ENCODE results near the gene RAB7A. TPM values are rescaled to one million over a fixed set of nuclear protein-coding genes. Genes with fewer than 3 reads are reported as not detected.

Gene RAB7A
- total RNA-seq, 1 experiment from 2014 or later, result 491 TPM

- DNase-seq, result no peak
- TF ChIP-seq CTCF (IDR thresholded peaks at IDR 0.05; ENCODE audit: unreplicated experiment), result no peak
- CTCF ChIA-PET, result no interaction called here
- Mint-ChIP-seq H3K4me1 (ENCODE audit: low read depth, unreplicated experiment) (no peaks in the 10 kb centered on the region), H3K27ac (ENCODE audit: unreplicated experiment) (no peak overlapping the region), H3K36me3 (ENCODE audit: insufficient read depth, unreplicated experiment) (peaks cover 7% of the 10 kb centered on the region), H3K9me3 (ENCODE audit: low read depth, unreplicated experiment) (peaks cover 34% of the 10 kb centered on the region), H3K4me3 (ENCODE audit: low read depth, unreplicated experiment) (no peak overlapping the region), H3K27me3 (ENCODE audit: unreplicated experiment) (no peaks in the 10 kb centered on the region)
- intact Hi-C loops (cut with micrococcal nuclease; ENCODE audit: unreplicated experiment), result no loop called here
- no TSS peak for BruUV-seq (replicated peaks)
These were observed 129.6 kb downstream of the RAB7A start for GRCh38 chr3:128855569-128855968.

GRCh38 chr3:128858167-128858566, 132.2 kb downstream of the RAB7A start:
- Mint-ChIP-seq H3K4me1 (ENCODE audit: low read depth, unreplicated experiment) (no peaks in the 10 kb centered on the region), H3K27ac (ENCODE audit: unreplicated experiment) (no peak overlapping the region), H3K9me3 (ENCODE audit: low read depth, unreplicated experiment) (peaks cover 37% of the 10 kb centered on the region), H3K4me3 (ENCODE audit: low read depth, unreplicated experiment) (no peak overlapping the region), H3K36me3 (ENCODE audit: insufficient read depth, unreplicated experiment) (peaks cover 7% of the 10 kb centered on the region), H3K27me3 (ENCODE audit: unreplicated experiment) (no peaks in the 10 kb centered on the region)
- CTCF ChIA-PET, result no interaction called here
- no peak for TF ChIP-seq CTCF (IDR thresholded peaks at IDR 0.05; ENCODE audit: unreplicated experiment)
- BruUV-seq (replicated peaks), result no TSS peak
- intact Hi-C loops (cut with micrococcal nuclease; ENCODE audit: unreplicated experiment), result no loop called here
- DNase-seq, result no peak

GRCh38 chr3:128859630-128860029, 133.6 kb downstream of the RAB7A start:
- Mint-ChIP-seq H3K27me3 (ENCODE audit: unreplicated experiment) (no peaks in the 10 kb centered on the region), H3K4me1 (ENCODE audit: low read depth, unreplicated experiment) (no peaks in the 10 kb centered on the region), H3K4me3 (ENCODE audit: low read depth, unreplicated experiment) (no peak overlapping the region), H3K36me3 (ENCODE audit: insufficient read depth, unreplicated experiment) (peaks cover 7% of the 10 kb centered on the region), H3K9me3 (ENCODE audit: low read depth, unreplicated experiment) (peaks cover 27% of the 10 kb centered on the region), H3K27ac (ENCODE audit: unreplicated experiment) (no peak overlapping the region)
- CTCF ChIA-PET, result no interaction called here
- DNase-seq, result no peak
- intact Hi-C loops (cut with micrococcal nuclease; ENCODE audit: unreplicated experiment), result no loop called here
- no peak for TF ChIP-seq CTCF (IDR thresholded peaks at IDR 0.05; ENCODE audit: unreplicated experiment)
- BruUV-seq (replicated peaks), result no TSS peak

GRCh38 chr3:128861491-128861890, 135.5 kb downstream of the RAB7A start:
- Mint-ChIP-seq H3K4me1 (ENCODE audit: low read depth, unreplicated experiment) (no peaks in the 10 kb centered on the region), H3K9me3 (ENCODE audit: low read depth, unreplicated experiment) (peaks cover 26% of the 10 kb centered on the region), H3K4me3 (ENCODE audit: low read depth, unreplicated experiment) (no peak overlapping the region), H3K27me3 (ENCODE audit: unreplicated experiment) (no peaks in the 10 kb centered on the region), H3K27ac (ENCODE audit: unreplicated experiment) (no peak overlapping the region), H3K36me3 (ENCODE audit: insufficient read depth, unreplicated experiment) (peaks cover 7% of the 10 kb centered on the region)
- BruUV-seq (replicated peaks), result no TSS peak
- intact Hi-C loops (cut with micrococcal nuclease; ENCODE audit: unreplicated experiment), result no loop called here
- CTCF ChIA-PET, result no interaction called here
- TF ChIP-seq CTCF (IDR thresholded peaks at IDR 0.05; ENCODE audit: unreplicated experiment), result no peak
- DNase-seq, result no peak

GRCh38 chr3:128863560-128863959, 137.6 kb downstream of the RAB7A start:
- CTCF ChIA-PET, result no interaction called here
- BruUV-seq (replicated peaks), result no TSS peak
- intact Hi-C loops (cut with micrococcal nuclease; ENCODE audit: unreplicated experiment), result no loop called here
- H3K4me3 Mint-ChIP-seq (ENCODE audit: low read depth, unreplicated experiment), result no peak overlapping the region
- H3K9me3 Mint-ChIP-seq (ENCODE audit: low read depth, unreplicated experiment), result peaks cover 13% of the 10 kb centered on the region
- H3K27ac Mint-ChIP-seq (ENCODE audit: unreplicated experiment), result no peak overlapping the region
- no peaks in the 10 kb centered on the region for H3K4me1 Mint-ChIP-seq (ENCODE audit: low read depth, unreplicated experiment)
- no peaks in the 10 kb centered on the region for H3K27me3 Mint-ChIP-seq (ENCODE audit: unreplicated experiment)
- no peak for TF ChIP-seq CTCF (IDR thresholded peaks at IDR 0.05; ENCODE audit: unreplicated experiment)
- DNase-seq, result no peak
- H3K36me3 Mint-ChIP-seq (ENCODE audit: insufficient read depth, unreplicated experiment), result no peaks in the 10 kb centered on the region
